ENCODE measurements around the gene WASF3.
"Not testable (repeated sequence)": the region's sequence is repeated elsewhere in the genome, so short reads cannot be mapped to it uniquely, and the experiment has no call there.

The WASF3 gene

GRCh38 chr13:26708007-26708297, 150.5 kb downstream of the WASF3 start:
- DNase-seq (ENCODE audit: low read depth in 1 of 2, low spot score in 1 of 2) = no peak

- no peak for DNase-seq (ENCODE audit: low read depth in 1 of 2, low spot score in 1 of 2)
Observed at GRCh38 chr13:26709461-26709860, 152.0 kb downstream of the WASF3 start.

GRCh38 chr13:26710166-26710565, 152.7 kb downstream of the WASF3 start:
- DNase-seq (ENCODE audit: low read depth in 1 of 2, low spot score in 1 of 2) = no peak

- no peak for DNase-seq (ENCODE audit: low read depth in 1 of 2, low spot score in 1 of 2)
Observed at GRCh38 chr13:26711211-26711610, 153.7 kb downstream of the WASF3 start.

- DNase-seq (ENCODE audit: low read depth in 1 of 2, low spot score in 1 of 2) = no peak
Observed at GRCh38 chr13:26713341-26713740, 155.9 kb downstream of the WASF3 start.

- no peak for DNase-seq (ENCODE audit: low read depth in 1 of 2, low spot score in 1 of 2)
Observed at GRCh38 chr13:26716984-26717383, 159.5 kb downstream of the WASF3 start.

- no peak for DNase-seq (ENCODE audit: low read depth in 1 of 2, low spot score in 1 of 2)
Observed at GRCh38 chr13:26718146-26718545, 160.7 kb downstream of the WASF3 start.

- no peak for DNase-seq (ENCODE audit: low read depth in 1 of 2, low spot score in 1 of 2)
Observed at GRCh38 chr13:26718872-26719271, 161.4 kb downstream of the WASF3 start.

GRCh38 chr13:26719356-26719945, 162.0 kb downstream of the WASF3 start:
- DNase-seq (ENCODE audit: low read depth in 1 of 2, low spot score in 1 of 2) = no peak

GRCh38 chr13:26721251-26722121, 164.0 kb downstream of the WASF3 start:
- DNase-seq (ENCODE audit: low read depth in 1 of 2, low spot score in 1 of 2) = no peak

- no peak for DNase-seq (ENCODE audit: low read depth in 1 of 2, low spot score in 1 of 2)
Observed at GRCh38 chr13:26722321-26722720, 164.8 kb downstream of the WASF3 start.

- DNase-seq (ENCODE audit: low read depth in 1 of 2, low spot score in 1 of 2) = not testable (repeated sequence)
Observed at GRCh38 chr13:26723620-26724019, 166.1 kb downstream of the WASF3 start.

GRCh38 chr13:26726684-26727083, 169.2 kb downstream of the WASF3 start:
- no peak for DNase-seq (ENCODE audit: low read depth in 1 of 2, low spot score in 1 of 2)

- DNase-seq (ENCODE audit: low read depth in 1 of 2, low spot score in 1 of 2) = no peak
Observed at GRCh38 chr13:26727122-26727521, 169.6 kb downstream of the WASF3 start.

- no peak for DNase-seq (ENCODE audit: low read depth in 1 of 2, low spot score in 1 of 2)
Observed at GRCh38 chr13:26727633-26728032, 170.2 kb downstream of the WASF3 start.

GRCh38 chr13:26735677-26736076, 178.2 kb downstream of the WASF3 start:
- no peak for DNase-seq (ENCODE audit: low read depth in 1 of 2, low spot score in 1 of 2)
